Hair follicular keratinocyte (primary cell): ENCODE data around the gene VCL. TPM values are rescaled to one million over a fixed set of nuclear protein-coding genes. Genes with fewer than 3 reads are reported as not detected.

Experiments used
- total RNA-seq: library from RNA; depleted of rRNA; stranded (reverse); fragments of >200 nt; gene quantifications from 2 replicates; pipeline ENCODE4 v1.2.3, GENCODE V29; 2015

The VCL gene
- 59.7 and 77.2 TPM in 2 replicates for total RNA-seq

DNA sequence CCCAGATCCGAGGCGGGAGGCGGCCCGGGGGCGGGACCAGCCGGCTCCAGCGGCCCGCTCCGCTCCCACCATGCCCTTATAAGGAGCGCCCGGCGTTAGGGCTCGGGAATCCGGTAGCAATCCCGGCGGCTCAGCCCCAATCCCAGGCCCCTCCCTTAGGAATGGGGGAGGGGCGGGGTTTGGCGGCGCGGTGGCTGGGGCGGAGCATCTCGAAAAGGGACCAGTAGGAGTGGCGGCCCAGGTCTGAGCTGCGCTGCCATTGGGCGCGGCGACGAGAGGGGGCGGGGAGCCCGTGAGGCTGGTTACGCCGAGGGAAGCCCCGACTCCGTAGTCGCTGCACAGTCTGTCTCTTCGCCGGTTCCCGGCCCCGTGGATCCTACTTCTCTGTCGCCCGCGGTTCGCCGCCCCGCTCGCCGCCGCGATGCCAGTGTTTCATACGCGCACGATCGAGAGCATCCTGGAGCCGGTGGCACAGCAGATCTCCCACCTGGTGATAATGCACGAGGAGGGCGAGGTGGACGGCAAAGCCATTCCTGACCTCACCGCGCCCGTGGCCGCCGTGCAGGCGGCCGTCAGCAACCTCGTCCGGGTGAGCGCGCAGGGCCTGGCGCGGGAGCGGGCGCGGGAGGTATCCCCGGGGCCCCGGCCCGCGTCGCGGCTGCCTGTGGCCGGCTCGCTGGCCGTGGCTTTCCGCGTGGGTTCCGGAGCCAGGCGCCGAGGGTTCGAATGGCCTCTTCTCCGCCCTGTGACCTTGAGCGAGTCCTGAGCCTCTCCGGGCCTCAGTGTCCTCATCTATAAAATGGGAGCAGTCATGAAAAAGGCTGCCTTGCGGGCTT, at the start of gene VCL:
Gene VCL, plus strand, starts transcription at position 330 of the 836 bp plus-strand sequence. Its CDS starts 92 bp downstream, at position 422.

DNA sequence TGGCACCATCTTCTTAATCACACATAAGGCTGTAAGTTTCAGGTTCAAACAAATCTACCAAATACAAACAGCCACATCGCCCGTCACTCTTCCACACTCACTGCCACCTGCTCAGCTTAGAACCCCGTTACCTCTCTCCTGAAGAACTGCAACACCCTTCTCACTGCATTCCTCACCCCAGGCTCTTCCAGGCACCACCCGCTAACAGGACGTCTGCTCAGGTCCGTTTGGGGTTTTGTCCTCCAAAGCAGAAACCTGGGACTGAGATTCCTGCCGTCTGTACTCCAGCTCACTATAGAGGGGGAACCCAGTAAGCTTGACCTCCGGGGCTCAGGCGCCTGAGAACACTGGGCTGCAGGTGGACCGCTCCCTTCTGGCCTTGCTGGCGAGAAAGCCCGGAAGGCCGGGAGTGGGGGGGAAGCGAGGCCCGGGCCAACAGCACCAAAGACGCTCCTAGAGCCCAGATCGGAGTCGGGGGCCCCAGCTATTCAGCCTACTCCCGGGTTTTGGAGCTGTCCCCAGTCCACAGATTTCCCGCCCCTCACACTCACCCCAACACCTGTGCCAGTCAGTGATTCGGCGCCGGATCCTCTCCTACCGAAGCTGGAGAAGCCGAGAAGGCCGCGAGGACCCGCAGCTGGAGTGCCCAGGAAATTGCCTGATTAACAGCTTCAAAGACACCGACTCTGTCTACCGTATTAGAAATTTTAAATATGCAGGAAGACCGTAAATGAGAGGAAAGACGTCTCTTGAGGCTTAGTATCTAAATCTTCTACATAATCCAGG, 152.5 kb downstream of the VCL start, which contains the start of gene AP3M1:
Gene AP3M1, minus strand, starts transcription at position 625 of the 786 bp plus-strand sequence. CDS start 12,449 bp downstream, outside the sequence.

DNA sequence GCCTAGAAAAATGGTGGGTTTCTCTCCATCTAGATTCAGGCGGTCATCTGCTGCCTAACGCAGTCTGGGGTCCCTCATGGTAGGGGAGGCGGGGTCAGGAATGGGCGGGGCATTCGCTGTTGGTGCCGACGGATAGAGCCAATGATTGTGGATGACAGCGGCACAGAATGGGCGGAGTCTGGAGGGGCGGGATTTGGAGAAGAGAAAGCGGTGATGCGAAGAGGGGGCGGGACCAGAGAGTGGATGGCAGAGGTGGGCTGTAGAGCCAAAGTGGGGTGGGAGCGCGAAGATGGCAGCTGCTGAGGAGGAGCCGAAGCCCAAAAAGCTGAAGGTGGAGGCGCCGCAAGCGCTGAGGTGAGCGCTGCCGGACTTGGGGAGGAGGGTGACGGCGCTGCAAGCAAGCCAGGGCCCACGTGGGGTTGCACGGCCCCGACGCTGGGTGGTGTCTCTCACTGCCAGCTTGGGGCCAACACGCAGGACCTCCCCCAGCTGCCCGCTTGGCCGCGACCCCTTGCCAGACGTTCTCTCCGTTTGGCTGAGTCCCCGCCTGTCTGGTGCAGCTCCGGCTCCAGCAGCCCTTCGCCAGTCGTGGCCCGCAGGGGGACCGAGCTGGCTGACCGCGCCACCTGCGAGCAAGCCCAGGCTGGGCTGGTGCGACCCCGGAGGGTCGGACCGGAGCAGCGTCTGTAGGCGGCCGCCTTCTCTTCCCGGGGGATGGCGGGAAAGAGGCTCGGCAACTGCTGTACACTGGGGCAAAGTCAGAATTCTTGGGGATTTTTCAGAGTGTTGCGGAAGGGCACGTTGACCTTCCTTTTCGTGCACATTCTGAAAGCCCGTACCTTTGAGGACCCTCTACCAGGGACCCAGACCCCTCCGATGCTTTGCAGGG, 153.3 kb downstream of the VCL start, which contains the start of gene ADK:
Gene ADK, plus strand, starts transcription at position 232 of the 889 bp plus-strand sequence. Its CDS starts 58 bp downstream, at position 290.

Other genes with a start within 250 kb of the VCL start
- 61.4 and 75.8 TPM in 2 replicates for gene CHCHD1, start 216.1 kb upstream of the VCL start, total RNA-seq
- gene ZSWIM8, start 212.5 kb upstream of the VCL start, total RNA-seq: 25.0 and 33.7 TPM in 2 replicates
- 10.5 and 18.4 TPM in 2 replicates for gene NDST2, start 186.5 kb upstream of the VCL start, total RNA-seq
- gene CAMK2G, start 123.6 kb upstream of the VCL start, total RNA-seq: 14.9 and 15.9 TPM in 2 replicates
- gene PLAU, start 87.0 kb upstream of the VCL start, total RNA-seq: 292 and 758 TPM in 2 replicates
- gene AP3M1, start 152.7 kb downstream of the VCL start, total RNA-seq: 22.3 and 24.6 TPM in 2 replicates
- 80.8 and 88.6 TPM in 2 replicates for gene ADK, start 153.1 kb downstream of the VCL start, total RNA-seq